HEK293T (cell line): Measurements from ENCODE around the gene PLCG1.

Source experiments
- ARNT ChIP-seq: fragments of 450-650 bp; IDR thresholded peaks from 2 replicates; pipeline ENCODE4 v1.6.1; 2017; ENCODE audit warnings: mild to moderate bottlenecking
- BHLHE40 ChIP-seq: fragments of 450-650 bp; IDR thresholded peaks from 2 replicates; pipeline ENCODE4 v1.6.1; 2016; ENCODE audit warnings: mild to moderate bottlenecking, moderate library complexity, borderline replicate concordance
- CTBP1 ChIP-seq: fragments of 450-650 bp; IDR thresholded peaks from 2 replicates; pipeline ENCODE4 v1.6.1; 2016; ENCODE audit warnings: borderline replicate concordance
- ELF4 ChIP-seq: fragments of 450-650 bp; IDR thresholded peaks from 2 replicates; pipeline ENCODE4 v1.6.1; 2017; ENCODE audit warnings: antibody characterized with exemption
- FOXA1 ChIP-seq: fragments of 450-650 bp; IDR thresholded peaks from 2 replicates; pipeline ENCODE4 v1.6.1; 2016; ENCODE audit warnings: mild to moderate bottlenecking
- FOXK2 ChIP-seq: fragments of 450-650 bp; IDR thresholded peaks from 2 replicates; pipeline ENCODE4 v1.6.1; 2016; ENCODE audit warnings: mild to moderate bottlenecking
- FOXM1 ChIP-seq: fragments of 450-650 bp; IDR thresholded peaks from 2 replicates; pipeline ENCODE4 v1.6.1; 2017; ENCODE audit warnings: mild to moderate bottlenecking, borderline replicate concordance
- SUZ12 ChIP-seq: fragments of 450-650 bp; IDR thresholded peaks from 2 replicates; pipeline ENCODE4 v1.6.1; 2016; ENCODE audit warnings: mild to moderate bottlenecking
- TARDBP ChIP-seq: fragments of 450-650 bp; IDR thresholded peaks from 2 replicates; pipeline ENCODE4 v1.6.1; 2016

GRCh38 chr20:41133709-41134361, 3.5 kb upstream of the PLCG1 start:
- TF ChIP-seq ELF4 (no peak), BHLHE40 (no peak), ARNT (no peak), CTBP1 (no peak), FOXK2 (no peak), SUZ12 (no peak), TARDBP (no peak), FOXM1 (no peak), FOXA1 (no peak)
